GM08714 (cell line): ENCODE data around the gene VIPR2.
"Not testable (repeated sequence)": the region's sequence is repeated elsewhere in the genome, so short reads cannot be mapped to it uniquely, and the experiment has no call there.

Experiments used
- H3K4me3 ChIP-seq: fragments of 200-500 bp; sonication (Bioruptor generic); 2 replicates; pipeline ENCODE4 v1.5.1; 2014; ENCODE audit warnings: mild to moderate bottlenecking, low read length, inconsistent platforms
- ZNF274 ChIP-seq: IDR thresholded peaks from 2 replicates; pipeline ENCODE4 v1.6.1; 2012; ENCODE audit warnings: mild to moderate bottlenecking, low read depth, low read length

The VIPR2 gene

GRCh38 chr7:159113056-159113455 lies 31.6 kb downstream of the VIPR2 start:
- H3K4me3 ChIP-seq, result no peak overlapping the region
- no peak for TF ChIP-seq ZNF274

GRCh38 chr7:159112136-159113011 lies 32.3 kb downstream of the VIPR2 start:
- no peak for TF ChIP-seq ZNF274
- no peak overlapping the region for H3K4me3 ChIP-seq

GRCh38 chr7:159109653-159110035 lies 35.0 kb downstream of the VIPR2 start:
- no peak for TF ChIP-seq ZNF274
- H3K4me3 ChIP-seq, result no peak overlapping the region

GRCh38 chr7:159108941-159109652 lies 35.6 kb downstream of the VIPR2 start:
- TF ChIP-seq ZNF274, result no peak
- no peak overlapping the region for H3K4me3 ChIP-seq

GRCh38 chr7:159108491-159108890 lies 36.2 kb downstream of the VIPR2 start:
- no peak overlapping the region for H3K4me3 ChIP-seq
- TF ChIP-seq ZNF274, result no peak

- H3K4me3 ChIP-seq, result no peak overlapping the region
- TF ChIP-seq ZNF274, result no peak
Measured at GRCh38 chr7:159107161-159107892, 37.3 kb downstream of the VIPR2 start.

GRCh38 chr7:159105832-159106811 lies 38.5 kb downstream of the VIPR2 start:
- no peak overlapping the region for H3K4me3 ChIP-seq
- no peak for TF ChIP-seq ZNF274

- no peak overlapping the region for H3K4me3 ChIP-seq
- TF ChIP-seq ZNF274, result no peak
Measured at GRCh38 chr7:159105066-159105780, 39.4 kb downstream of the VIPR2 start.

- TF ChIP-seq ZNF274, result no peak
Measured at GRCh38 chr7:159104188-159104920, 40.3 kb downstream of the VIPR2 start.

GRCh38 chr7:159103382-159104187 lies 41.1 kb downstream of the VIPR2 start:
- no peak overlapping the region for H3K4me3 ChIP-seq
- TF ChIP-seq ZNF274, result no peak

More at GRCh38 chr7:159104188-159104920, 40.3 kb downstream of the VIPR2 start:
- no peak overlapping the region for H3K4me3 ChIP-seq

- TF ChIP-seq ZNF274, result no peak
Measured at GRCh38 chr7:159102681-159103381, 41.8 kb downstream of the VIPR2 start.

GRCh38 chr7:159101661-159102091 lies 43.0 kb downstream of the VIPR2 start:
- H3K4me3 ChIP-seq, result not testable (repeated sequence)

More at GRCh38 chr7:159102681-159103381, 41.8 kb downstream of the VIPR2 start:
- no peak overlapping the region for H3K4me3 ChIP-seq

- H3K4me3 ChIP-seq, result not testable (repeated sequence)
Measured at GRCh38 chr7:159101083-159101395, 43.6 kb downstream of the VIPR2 start.

GRCh38 chr7:159100281-159101082 lies 44.2 kb downstream of the VIPR2 start:
- H3K4me3 ChIP-seq, result not testable (repeated sequence)
